ENCODE results near the gene PGRMC1.
"Not testable (repeated sequence)": the region's sequence is repeated elsewhere in the genome, so short reads cannot be mapped to it uniquely, and the experiment has no call there.

Gene PGRMC1

DNA sequence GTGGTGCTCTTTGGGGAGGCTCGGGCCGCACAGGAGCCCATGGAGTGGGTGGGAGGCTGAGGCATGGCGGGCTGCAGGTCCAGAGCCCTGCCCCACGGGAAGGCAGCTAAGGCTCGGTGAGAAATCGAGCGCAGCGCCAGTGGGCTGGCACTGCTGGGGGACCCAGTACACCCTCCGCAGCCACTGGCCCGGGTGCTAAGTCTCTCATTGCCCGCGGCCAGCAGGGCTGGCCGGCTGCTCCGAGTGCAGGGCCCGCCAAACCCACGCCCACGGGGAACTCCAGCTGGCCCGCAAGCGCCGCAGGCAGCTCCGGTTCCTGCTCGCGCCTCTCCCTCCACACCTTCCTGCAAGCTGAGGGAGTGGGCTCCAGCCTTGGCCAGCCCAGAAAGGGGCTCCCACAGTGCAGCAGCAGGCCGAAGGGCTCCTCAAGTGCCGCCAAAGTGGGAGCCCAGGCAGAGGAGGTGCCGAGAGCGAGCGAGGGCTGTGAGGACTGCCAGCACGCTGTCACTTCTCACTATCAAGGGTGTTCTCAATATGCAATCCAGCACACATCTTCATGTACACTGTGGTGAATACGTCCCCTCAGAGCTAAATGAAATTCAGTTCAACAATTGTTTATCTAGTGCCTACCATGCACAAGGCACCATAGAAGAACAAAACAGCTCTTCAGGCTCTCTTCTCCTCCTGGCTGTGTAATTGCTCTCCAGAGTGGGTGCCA is 25.0 kb upstream of the PGRMC1 start:
- not testable (repeated sequence) for H3K23ac ChIP-seq (ENCODE audit: low read length in 2 of 2); H4K8ac ChIP-seq (ENCODE audit: low read length); H3K4me2 ChIP-seq (ENCODE audit: low read length, poor library complexity, severe bottlenecking); H3K9me3 ChIP-seq (ENCODE audit: control insufficient read depth, low read length); H2AK5ac ChIP-seq (ENCODE audit: low read length, severe bottlenecking); H3K14ac ChIP-seq (ENCODE audit: low read length in 2 of 2); H3K4me1 ChIP-seq (ENCODE audit: control insufficient read depth, insufficient read depth, low read depth, low read length); H3K18ac ChIP-seq (ENCODE audit: low read depth in 1 of 2, low read length in 2 of 2); H2BK15ac ChIP-seq (ENCODE audit: low read depth, poor library complexity, severe bottlenecking); H2BK5ac ChIP-seq (ENCODE audit: low read depth, low read length, poor library complexity, severe bottlenecking); H2BK120ac ChIP-seq (ENCODE audit: low read depth, low read length); H2BK12ac ChIP-seq (ENCODE audit: low read length in 2 of 2); H3K36me3 ChIP-seq (ENCODE audit: control insufficient read depth in 1 of 2, insufficient read depth in 2 of 2, low read depth in 1 of 2, low read length in 2 of 2); DNase-seq; H4K91ac ChIP-seq (ENCODE audit: low read length); H2AFZ ChIP-seq (ENCODE audit: low read depth, low read length); H3K27ac ChIP-seq (ENCODE audit: low read length, poor library complexity, severe bottlenecking); H3K4ac ChIP-seq (ENCODE audit: low read depth in 1 of 2, low read length in 2 of 2); H3K79me1 ChIP-seq (replicated peaks; ENCODE audit: low read length, poor library complexity, severe bottlenecking); H3K4me3 ChIP-seq (ENCODE audit: insufficient read depth in 1 of 2, low read depth in 1 of 2, low read length in 2 of 2); H3K9ac ChIP-seq (ENCODE audit: low read length)
- peaks cover 0 to 50% of the 10 kb centered on the region in 2 experiments for H3K27me3 ChIP-seq (ENCODE audit: control insufficient read depth in 1 of 2, insufficient read depth in 1 of 2, low read length in 2 of 2)
- WGBS, result 93% methylated on average over 26 of the region's 30 CpGs

- Histone ChIP-seq H2BK12ac (ENCODE audit: low read length in 2 of 2) (no peak overlapping the region), H3K36me3 (ENCODE audit: control insufficient read depth in 1 of 2, insufficient read depth in 2 of 2, low read depth in 1 of 2, low read length in 2 of 2) (no peaks in the 10 kb centered on the region), H3K4me2 (ENCODE audit: low read length, poor library complexity, severe bottlenecking) (no peak overlapping the region), H4K8ac (ENCODE audit: low read length) (no peak overlapping the region), H3K79me1 (replicated peaks; ENCODE audit: low read length, poor library complexity, severe bottlenecking) (no peaks in the 10 kb centered on the region), H3K4me3 (ENCODE audit: insufficient read depth in 1 of 2, low read depth in 1 of 2, low read length in 2 of 2) (no peak overlapping the region), H3K27me3 (ENCODE audit: control insufficient read depth in 1 of 2, insufficient read depth in 1 of 2, low read length in 2 of 2) (peaks cover 0 to 49% of the 10 kb centered on the region in 2 experiments), H2AK5ac (ENCODE audit: low read length, severe bottlenecking) (no peak overlapping the region), H2BK120ac (ENCODE audit: low read depth, low read length) (no peak overlapping the region), H3K9ac (ENCODE audit: low read length) (no peak overlapping the region), H3K27ac (ENCODE audit: low read length, poor library complexity, severe bottlenecking) (no peak overlapping the region), H3K9me3 (ENCODE audit: control insufficient read depth, low read length) (no peaks in the 10 kb centered on the region), H2AFZ (ENCODE audit: low read depth, low read length) (no peak overlapping the region), H4K91ac (ENCODE audit: low read length) (no peak overlapping the region), H3K4ac (ENCODE audit: low read depth in 1 of 2, low read length in 2 of 2) (no peak overlapping the region), H3K4me1 (ENCODE audit: control insufficient read depth, insufficient read depth, low read depth, low read length) (no peaks in the 10 kb centered on the region), H2BK15ac (ENCODE audit: low read depth, poor library complexity, severe bottlenecking) (no peak overlapping the region), H2BK5ac (ENCODE audit: low read depth, low read length, poor library complexity, severe bottlenecking) (no peak overlapping the region), H3K14ac (ENCODE audit: low read length in 2 of 2) (no peak overlapping the region), H3K18ac (ENCODE audit: low read depth in 1 of 2, low read length in 2 of 2) (no peak overlapping the region), H3K23ac (ENCODE audit: low read length in 2 of 2) (no peak overlapping the region)
- no CpG with 5 or more reads among the region's 1 CpG for whole genome bisulfite sequencing
- no peak for DNase-seq
Measured at GRCh38 chrX:119211649-119212014, 24.5 kb upstream of the PGRMC1 start.

- H3K14ac ChIP-seq (ENCODE audit: low read length in 2 of 2), result no peak overlapping the region
- no peak overlapping the region for H3K23ac ChIP-seq (ENCODE audit: low read length in 2 of 2)
- WGBS, result no CpG with 5 or more reads among the region's 4 CpGs
- H3K4ac ChIP-seq (ENCODE audit: low read depth in 1 of 2, low read length in 2 of 2), result no peak overlapping the region
- no peak overlapping the region for H4K91ac ChIP-seq (ENCODE audit: low read length)
- H3K9me3 ChIP-seq (ENCODE audit: control insufficient read depth, low read length), result no peaks in the 10 kb centered on the region
- H3K79me1 ChIP-seq (replicated peaks; ENCODE audit: low read length, poor library complexity, severe bottlenecking), result no peaks in the 10 kb centered on the region
- no peak overlapping the region for H2BK120ac ChIP-seq (ENCODE audit: low read depth, low read length)
- no peak overlapping the region for H3K4me2 ChIP-seq (ENCODE audit: low read length, poor library complexity, severe bottlenecking)
- H2AFZ ChIP-seq (ENCODE audit: low read depth, low read length), result no peak overlapping the region
- H3K27ac ChIP-seq (ENCODE audit: low read length, poor library complexity, severe bottlenecking), result no peak overlapping the region
- H2BK12ac ChIP-seq (ENCODE audit: low read length in 2 of 2), result no peak overlapping the region
- H3K4me3 ChIP-seq (ENCODE audit: insufficient read depth in 1 of 2, low read depth in 1 of 2, low read length in 2 of 2), result no peak overlapping the region
- H3K18ac ChIP-seq (ENCODE audit: low read depth in 1 of 2, low read length in 2 of 2), result no peak overlapping the region
- H4K8ac ChIP-seq (ENCODE audit: low read length), result no peak overlapping the region
- H3K36me3 ChIP-seq (ENCODE audit: control insufficient read depth in 1 of 2, insufficient read depth in 2 of 2, low read depth in 1 of 2, low read length in 2 of 2), result no peaks in the 10 kb centered on the region
- H2BK5ac ChIP-seq (ENCODE audit: low read depth, low read length, poor library complexity, severe bottlenecking), result no peak overlapping the region
- peaks cover 0 to 60% of the 10 kb centered on the region in 2 experiments for H3K27me3 ChIP-seq (ENCODE audit: control insufficient read depth in 1 of 2, insufficient read depth in 1 of 2, low read length in 2 of 2)
- no peak overlapping the region for H2AK5ac ChIP-seq (ENCODE audit: low read length, severe bottlenecking)
- peak overlapping the region; percentile 62 for H3K9ac ChIP-seq (ENCODE audit: low read length)
- DNase-seq, result no peak
- H3K4me1 ChIP-seq (ENCODE audit: control insufficient read depth, insufficient read depth, low read depth, low read length), result no peaks in the 10 kb centered on the region
- no peak overlapping the region for H2BK15ac ChIP-seq (ENCODE audit: low read depth, poor library complexity, severe bottlenecking)
Measured at GRCh38 chrX:119218198-119218597, 17.9 kb upstream of the PGRMC1 start.

DNA sequence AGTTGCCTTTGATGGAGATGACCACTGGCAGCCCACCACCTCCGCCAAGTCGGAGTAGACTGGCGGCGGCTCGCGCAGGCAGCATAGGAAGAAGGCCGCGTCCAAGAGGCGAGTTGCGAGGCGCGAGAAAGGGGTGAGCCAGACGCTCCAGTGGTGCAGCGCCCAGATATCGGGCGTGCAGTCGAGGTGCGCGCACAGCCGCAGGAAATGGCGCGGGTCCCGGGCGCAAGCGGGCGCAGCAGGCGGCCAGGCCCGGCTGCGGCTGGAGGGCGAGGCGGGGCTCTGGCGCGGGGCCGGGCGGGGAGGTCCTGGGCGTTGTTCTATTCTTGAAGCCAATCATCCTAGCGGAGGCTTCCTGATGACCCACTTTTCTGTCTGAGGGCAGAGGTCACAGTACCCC is 13.2 kb upstream of the PGRMC1 start:
- Histone ChIP-seq H3K18ac (ENCODE audit: low read depth in 1 of 2, low read length in 2 of 2) (no peak overlapping the region), H3K4me3 (ENCODE audit: insufficient read depth in 1 of 2, low read depth in 1 of 2, low read length in 2 of 2) (no peak overlapping the region), H4K91ac (ENCODE audit: low read length) (no peak overlapping the region), H2AK5ac (ENCODE audit: low read length, severe bottlenecking) (no peak overlapping the region), H3K4me2 (ENCODE audit: low read length, poor library complexity, severe bottlenecking) (no peak overlapping the region), H2BK15ac (ENCODE audit: low read depth, poor library complexity, severe bottlenecking) (no peak overlapping the region), H3K27ac (ENCODE audit: low read length, poor library complexity, severe bottlenecking) (no peak overlapping the region), H2AFZ (ENCODE audit: low read depth, low read length) (no peak overlapping the region), H3K14ac (ENCODE audit: low read length in 2 of 2) (no peak overlapping the region), H3K4me1 (ENCODE audit: control insufficient read depth, insufficient read depth, low read depth, low read length) (no peaks in the 10 kb centered on the region), H3K9ac (ENCODE audit: low read length) (no peak overlapping the region), H3K4ac (ENCODE audit: low read depth in 1 of 2, low read length in 2 of 2) (no peak overlapping the region), H2BK5ac (ENCODE audit: low read depth, low read length, poor library complexity, severe bottlenecking) (no peak overlapping the region), H2BK120ac (ENCODE audit: low read depth, low read length) (no peak overlapping the region), H3K23ac (ENCODE audit: low read length in 2 of 2) (no peak overlapping the region), H3K9me3 (ENCODE audit: control insufficient read depth, low read length) (no peaks in the 10 kb centered on the region), H3K36me3 (ENCODE audit: control insufficient read depth in 1 of 2, insufficient read depth in 2 of 2, low read depth in 1 of 2, low read length in 2 of 2) (no peaks in the 10 kb centered on the region), H3K79me1 (replicated peaks; ENCODE audit: low read length, poor library complexity, severe bottlenecking) (no peaks in the 10 kb centered on the region), H3K27me3 (ENCODE audit: control insufficient read depth in 1 of 2, insufficient read depth in 1 of 2, low read length in 2 of 2) (peaks cover 0 to 39% of the 10 kb centered on the region in 2 experiments), H4K8ac (ENCODE audit: low read length) (no peak overlapping the region), H2BK12ac (ENCODE audit: low read length in 2 of 2) (no peak overlapping the region)
- WGBS, result 98% methylated on average over 16 of the region's 37 CpGs
- DNase-seq, result no peak
